Naive thymus-derived CD4-positive, alpha-beta T cell (primary cell): ENCODE results near the gene RHEX. TPM values are rescaled to one million over a fixed set of nuclear protein-coding genes. Genes with fewer than 3 reads are reported as not detected.

Source experiments
- ATAC-seq: fragments of 150-1000 bp; cut with Tn5 transposase; 2 replicates; pipeline ENCODE4 v1.10.0; 2021; ENCODE audit warnings: mild to moderate bottlenecking, moderate library complexity
- CTCF ChIA-PET: fragments of 350-600 bp; sonication (Branson Sonifier 250); formaldehyde crosslinking; loops from one replicate; lab custom pipeline; 2021; ENCODE audit warnings: antibody characterized with exemption; lab: Charles Lee
- POLR2A ChIA-PET: fragments of 350-600 bp; sonication (Branson Sonifier 250); formaldehyde crosslinking; loops from one replicate; lab custom pipeline; 2021; ENCODE audit warnings: antibody characterized with exemption, inconsistent platforms; lab: Charles Lee
- DNase-seq, 9 donors: peaks; one replicate each; pipeline versions ENCODE4 v3.0.0 to v3.0.0-alpha.2; 2020 to 2022; ENCODE audit warnings: mixed read lengths in 1 of 9
- H3K27ac ChIP-seq: one replicate; pipeline ENCODE4 v1.7.0; 2013; ENCODE audit warnings: mild to moderate bottlenecking, low read depth, low read length, moderate library complexity
- H3K27me3 ChIP-seq, 2 donors: one replicate each; pipeline ENCODE4 v1.7.0; 2013; ENCODE audit warnings: low read length in 2 of 2, mild to moderate bottlenecking in 2 of 2, moderate library complexity in 2 of 2; ENCODE audit not compliant: control insufficient read depth in 2 of 2, insufficient read depth in 2 of 2
- H3K36me3 ChIP-seq, 3 experiments: 1 replicate in 2 of 3; 2 replicates in 1 of 3; pipeline ENCODE4 v1.7.0; 2013; ENCODE audit warnings: low read length in 3 of 3, mild to moderate bottlenecking in 3 of 3, moderate library complexity in 1 of 3; ENCODE audit not compliant: insufficient read depth in 3 of 3, control insufficient read depth in 2 of 3
- H3K4me1 ChIP-seq, 2 donors: one replicate each; pipeline ENCODE4 v1.7.0; 2013; ENCODE audit warnings: low read length in 2 of 2, mild to moderate bottlenecking in 2 of 2, moderate library complexity in 1 of 2; ENCODE audit not compliant: control insufficient read depth in 2 of 2, insufficient read depth in 2 of 2
- H3K4me3 ChIP-seq: 2 replicates; pipeline ENCODE4 v1.7.0; 2013; ENCODE audit warnings: mild to moderate bottlenecking, low read length
- H3K9me3 ChIP-seq, 3 experiments: 1 replicate in 2 of 3; 2 replicates in 1 of 3; pipeline ENCODE4 v1.7.0; 2013; ENCODE audit warnings: low read length in 3 of 3; ENCODE audit not compliant: control insufficient read depth in 2 of 3
- H3K27ac Mint-ChIP-seq, 9 donors: one replicate each; pipeline ENCODE4 v1.8.0; 2020 to 2022; ENCODE audit warnings: mixed read lengths in 9 of 9, mild to moderate bottlenecking in 8 of 9, moderate library complexity in 5 of 9, inconsistent platforms in 2 of 9
- H3K27me3 Mint-ChIP-seq, 5 donors: one replicate each; pipeline ENCODE4 v1.8.0; 2021 to 2022; ENCODE audit warnings: mixed read lengths in 5 of 5, mild to moderate bottlenecking in 1 of 5
- H3K36me3 Mint-ChIP-seq, 5 donors: one replicate each; pipeline ENCODE4 v1.8.0; 2020 to 2022; ENCODE audit warnings: mixed read lengths in 5 of 5, mild to moderate bottlenecking in 3 of 5, inconsistent platforms in 1 of 5
- H3K4me1 Mint-ChIP-seq, 7 donors: one replicate each; pipeline ENCODE4 v1.8.0; 2020 to 2022; ENCODE audit warnings: mixed read lengths in 7 of 7, mild to moderate bottlenecking in 3 of 7, inconsistent platforms in 1 of 7
- H3K4me3 Mint-ChIP-seq, 10 donors: one replicate each; pipeline ENCODE4 v1.8.0; 2020 to 2022; ENCODE audit warnings: mild to moderate bottlenecking in 10 of 10, mixed read lengths in 10 of 10, moderate library complexity in 6 of 10, inconsistent platforms in 2 of 10
- H3K9me3 Mint-ChIP-seq, 11 donors: one replicate each; pipeline ENCODE4 v1.8.0; 2020 to 2022; ENCODE audit warnings: mixed read lengths in 11 of 11, mild to moderate bottlenecking in 4 of 11, inconsistent platforms in 1 of 11, moderate library complexity in 1 of 11
- intact Hi-C, 2 donors: fragments of 100-400 bp; cut with micrococcal nuclease; formaldehyde crosslinking; loops; one replicate each; pipeline ENCODE4 v1.15.1; 2023
- polyA plus RNA-seq, 2 donors: library from polyadenylated mRNA; unstranded; fragments of 300-500 nt; fragmentation: Illumina TruSeq; gene quantifications; one replicate each; pipeline ENCODE4 v1.2.3, GENCODE V29; 2021
- total RNA-seq, 6 experiments: library from RNA in 5 of 6; stranded (reverse) in 5 of 6; gene quantifications; 1 replicate in 5 of 6; 2 replicates in 1 of 6; pipeline ENCODE4 v1.2.3 and lab custom pipeline; 2021 to 2026

Gene RHEX
- total and polyA plus RNA-seq, 7 experiments from 2014 or later = 0.22 to 2.8 (median 0.72) TPM; not detected in 3

- no peak within 1 kb of the TSS for H3K27ac ChIP-seq
- ChIA-PET POLR2A (no interaction called here), CTCF (no interaction called here)
- Mint-ChIP-seq H3K27me3 (peaks cover 45 to 81% (median 52%) of the 10 kb centered on the region in 5 donors), H3K4me3 (peak within 1 kb of the TSS; percentile 20 to 83 (median 57)), H3K4me1 (peaks cover 7 to 11% (median 9%) of the 10 kb centered on the region in 7 donors), H3K36me3 (peaks cover 0 to 12% (median 4%) of the 10 kb centered on the region in 5 donors), H3K9me3 (peaks cover 0 to 29% (median 12%) of the 10 kb centered on the region in 11 donors), H3K27ac (no peak within 1 kb of the TSS)
- intact Hi-C loops = no loop called here
- no peak within 1 kb of the TSS for H3K4me3 ChIP-seq
- H3K27me3 ChIP-seq = no peaks in the 10 kb centered on the region
- H3K4me1 ChIP-seq = no peaks in the 10 kb centered on the region
- DNase-seq (peak in 1 of 9 donors; percentile 28), ATAC-seq (peak; percentile 29)
- H3K9me3 ChIP-seq = peaks cover 0 to 7% (median 0%) of the 10 kb centered on the region in 3 experiments
- H3K36me3 ChIP-seq = no peaks in the 10 kb centered on the region
These were observed 64.4 kb downstream of the RHEX start, which contains the start of gene AVPR1B for GRCh38 chr1:206117151-206117948. Gene AVPR1B, minus strand, starts transcription at chr1:206117388. Its CDS starts 498 bp downstream, at chr1:206116890.

- intact Hi-C loops = no loop called here
- ATAC-seq = no peak
- no peaks in the 10 kb centered on the region for H3K36me3 ChIP-seq
- Mint-ChIP-seq H3K27me3 (peaks cover 50 to 81% (median 66%) of the 10 kb centered on the region in 5 donors), H3K4me1 (peaks cover 7 to 11% (median 9%) of the 10 kb centered on the region in 7 donors), H3K9me3 (peaks cover 3 to 39% (median 12%) of the 10 kb centered on the region in 11 donors), H3K4me3 (no peak overlapping the region), H3K36me3 (peaks cover 0 to 14% (median 4%) of the 10 kb centered on the region in 5 donors), H3K27ac (no peak overlapping the region)
- CTCF ChIA-PET = interaction anchor here (0.6 to 0.7 kb wide), 2 partner anchors 327 to 1703 kb away, joined by 3 to 5 read pairs; no protein-coding TSS in a partner anchor
- peaks cover 0 to 3% of the 10 kb centered on the region in 2 donors for H3K27me3 ChIP-seq
- H3K27ac ChIP-seq = no peak overlapping the region
- POLR2A ChIA-PET = no interaction called here
- H3K9me3 ChIP-seq = peaks cover 0 to 7% (median 0%) of the 10 kb centered on the region in 3 experiments
- H3K4me3 ChIP-seq = no peak overlapping the region
- DNase-seq = no peak
- H3K4me1 ChIP-seq = no peaks in the 10 kb centered on the region
These were observed 67.4 kb downstream of the RHEX start for GRCh38 chr1:206120406-206120805.

GRCh38 chr1:206121269-206121668 lies 68.3 kb downstream of the RHEX start:
- ATAC-seq = no peak
- POLR2A ChIA-PET = no interaction called here
- CTCF ChIA-PET = interaction anchor here (0.7 kb wide), 1 partner anchor 328 kb away, joined by 5 read pairs; no protein-coding TSS in a partner anchor

GRCh38 chr1:206122686-206123085 lies 69.7 kb downstream of the RHEX start:
- no peak overlapping the region for H3K4me3 ChIP-seq
- no peaks in the 10 kb centered on the region for H3K4me1 ChIP-seq
- intact Hi-C loops = no loop called here
- Mint-ChIP-seq H3K4me3 (no peak overlapping the region), H3K4me1 (peaks cover 2 to 5% (median 3%) of the 10 kb centered on the region in 7 donors), H3K27ac (no peak overlapping the region), H3K9me3 (peaks cover 3 to 39% (median 11%) of the 10 kb centered on the region in 11 donors), H3K27me3 (peaks cover 44 to 80% (median 77%) of the 10 kb centered on the region in 5 donors), H3K36me3 (peaks cover 0 to 14% (median 4%) of the 10 kb centered on the region in 5 donors)
- H3K36me3 ChIP-seq = no peaks in the 10 kb centered on the region
- POLR2A ChIA-PET = no interaction called here
- no peak for DNase-seq
- no peak for ATAC-seq
- CTCF ChIA-PET = no interaction called here
- no peak overlapping the region for H3K27ac ChIP-seq
- H3K27me3 ChIP-seq = peaks cover 0 to 3% of the 10 kb centered on the region in 2 donors
- H3K9me3 ChIP-seq = peaks cover 0 to 7% (median 0%) of the 10 kb centered on the region in 3 experiments

More at GRCh38 chr1:206121269-206121668, 68.3 kb downstream of the RHEX start:
- H3K4me1 ChIP-seq = no peaks in the 10 kb centered on the region
- peaks cover 0 to 7% (median 0%) of the 10 kb centered on the region in 3 experiments for H3K9me3 ChIP-seq
- Mint-ChIP-seq H3K9me3 (peaks cover 3 to 39% (median 12%) of the 10 kb centered on the region in 11 donors), H3K36me3 (peaks cover 0 to 14% (median 4%) of the 10 kb centered on the region in 5 donors), H3K4me1 (peaks cover 7 to 11% (median 9%) of the 10 kb centered on the region in 7 donors), H3K27me3 (peaks cover 49 to 79% (median 75%) of the 10 kb centered on the region in 5 donors), H3K27ac (no peak overlapping the region), H3K4me3 (no peak overlapping the region)
- H3K36me3 ChIP-seq = no peaks in the 10 kb centered on the region
- intact Hi-C loops = no loop called here
- peaks cover 0 to 3% of the 10 kb centered on the region in 2 donors for H3K27me3 ChIP-seq
- no peak overlapping the region for H3K27ac ChIP-seq
- H3K4me3 ChIP-seq = no peak overlapping the region
- DNase-seq = no peak

GRCh38 chr1:206125346-206125745 lies 72.4 kb downstream of the RHEX start:
- peaks cover 25 to 70% (median 58%) of the 10 kb centered on the region in 5 donors for H3K27me3 Mint-ChIP-seq
- H3K4me1 Mint-ChIP-seq = no peaks in the 10 kb centered on the region
- Histone ChIP-seq H3K27me3 (peaks cover 0 to 3% of the 10 kb centered on the region in 2 donors), H3K4me3 (no peak overlapping the region), H3K4me1 (no peaks in the 10 kb centered on the region), H3K27ac (no peak overlapping the region), H3K9me3 (peaks cover 0 to 7% (median 0%) of the 10 kb centered on the region in 3 experiments), H3K36me3 (no peaks in the 10 kb centered on the region)
- ChIA-PET POLR2A (no interaction called here), CTCF (no interaction called here)
- intact Hi-C loops = no loop called here
- no peak for DNase-seq
- ATAC-seq = no peak
- no peak overlapping the region for H3K27ac Mint-ChIP-seq
- H3K36me3 Mint-ChIP-seq = peaks cover 0 to 14% (median 4%) of the 10 kb centered on the region in 5 donors
- H3K9me3 Mint-ChIP-seq = peaks cover 2 to 31% (median 13%) of the 10 kb centered on the region in 11 donors
- H3K4me3 Mint-ChIP-seq = no peak overlapping the region

GRCh38 chr1:206127336-206127735 lies 74.4 kb downstream of the RHEX start:
- Mint-ChIP-seq H3K4me3 (no peak overlapping the region), H3K27me3 (peaks cover 13 to 55% (median 44%) of the 10 kb centered on the region in 5 donors), H3K4me1 (no peaks in the 10 kb centered on the region), H3K9me3 (peaks cover 0 to 12% (median 5%) of the 10 kb centered on the region in 11 donors), H3K36me3 (peaks cover 0 to 3% (median under 1%) of the 10 kb centered on the region in 5 donors), H3K27ac (no peak overlapping the region)
- POLR2A ChIA-PET = no interaction called here
- H3K9me3 ChIP-seq = no peaks in the 10 kb centered on the region
- H3K36me3 ChIP-seq = no peaks in the 10 kb centered on the region
- H3K4me3 ChIP-seq = no peak overlapping the region
- H3K4me1 ChIP-seq = no peaks in the 10 kb centered on the region
- intact Hi-C loops = no loop called here
- no peak overlapping the region for H3K27ac ChIP-seq
- ATAC-seq (no peak), DNase-seq (no peak)
- H3K27me3 ChIP-seq = peaks cover 0 to 3% of the 10 kb centered on the region in 2 donors
- CTCF ChIA-PET = no interaction called here
